Cardiac fibroblast (primary cell): ENCODE data around the gene GAPVD1.
"Not testable (repeated sequence)": the region's sequence is repeated elsewhere in the genome, so short reads cannot be mapped to it uniquely, and the experiment has no call there.

Experiments used
- DNase-seq, 2 donors: peaks; one replicate each; pipeline versions ENCODE4 v3.0.0 to v3.0.0-alpha.2; 2010; ENCODE audit warnings: low read depth in 2 of 2
- H3K4me3 ChIP-seq, 2 donors: replicated peaks in 1 of 2; 1 replicate in 1 of 2; 2 replicates in 1 of 2; pipeline ENCODE4 v1.5.1; 2011; ENCODE audit warnings: low read depth in 2 of 2, low read length in 2 of 2, mild to moderate bottlenecking in 2 of 2, moderate library complexity in 1 of 2
- TF ChIP-seq, protein P1 (sequence below): IDR thresholded peaks from one replicate; pipeline ENCODE4 v1.5.1; 2011; ENCODE audit warnings: low read depth, mild to moderate bottlenecking, low read length, inconsistent platforms

Gene GAPVD1

DNA sequence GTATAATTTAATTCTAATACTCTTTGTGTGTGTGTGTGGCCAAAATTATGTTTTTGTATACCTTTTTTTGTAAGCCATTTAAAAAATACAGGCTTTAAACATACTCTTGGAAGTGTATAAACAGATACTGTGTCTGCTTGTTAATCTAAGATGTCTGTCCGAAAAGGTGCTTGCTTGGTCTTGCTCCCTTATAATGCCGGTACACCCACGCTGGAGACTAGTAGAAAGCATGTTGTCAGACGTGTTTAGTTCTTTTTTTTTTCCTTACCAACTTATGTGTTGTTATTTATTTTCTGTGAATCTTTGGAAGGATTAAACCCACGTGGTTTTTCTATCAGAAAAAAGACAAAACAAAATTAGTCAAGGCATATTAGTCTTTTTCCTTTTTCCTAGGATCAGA, 9.5 kb downstream of the GAPVD1 start:
- DNase-seq: no peak
- TF ChIP-seq, protein P1, sequence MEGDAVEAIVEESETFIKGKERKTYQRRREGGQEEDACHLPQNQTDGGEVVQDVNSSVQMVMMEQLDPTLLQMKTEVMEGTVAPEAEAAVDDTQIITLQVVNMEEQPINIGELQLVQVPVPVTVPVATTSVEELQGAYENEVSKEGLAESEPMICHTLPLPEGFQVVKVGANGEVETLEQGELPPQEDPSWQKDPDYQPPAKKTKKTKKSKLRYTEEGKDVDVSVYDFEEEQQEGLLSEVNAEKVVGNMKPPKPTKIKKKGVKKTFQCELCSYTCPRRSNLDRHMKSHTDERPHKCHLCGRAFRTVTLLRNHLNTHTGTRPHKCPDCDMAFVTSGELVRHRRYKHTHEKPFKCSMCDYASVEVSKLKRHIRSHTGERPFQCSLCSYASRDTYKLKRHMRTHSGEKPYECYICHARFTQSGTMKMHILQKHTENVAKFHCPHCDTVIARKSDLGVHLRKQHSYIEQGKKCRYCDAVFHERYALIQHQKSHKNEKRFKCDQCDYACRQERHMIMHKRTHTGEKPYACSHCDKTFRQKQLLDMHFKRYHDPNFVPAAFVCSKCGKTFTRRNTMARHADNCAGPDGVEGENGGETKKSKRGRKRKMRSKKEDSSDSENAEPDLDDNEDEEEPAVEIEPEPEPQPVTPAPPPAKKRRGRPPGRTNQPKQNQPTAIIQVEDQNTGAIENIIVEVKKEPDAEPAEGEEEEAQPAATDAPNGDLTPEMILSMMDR: no peak
- H3K4me3 ChIP-seq: no peak overlapping the region

DNA sequence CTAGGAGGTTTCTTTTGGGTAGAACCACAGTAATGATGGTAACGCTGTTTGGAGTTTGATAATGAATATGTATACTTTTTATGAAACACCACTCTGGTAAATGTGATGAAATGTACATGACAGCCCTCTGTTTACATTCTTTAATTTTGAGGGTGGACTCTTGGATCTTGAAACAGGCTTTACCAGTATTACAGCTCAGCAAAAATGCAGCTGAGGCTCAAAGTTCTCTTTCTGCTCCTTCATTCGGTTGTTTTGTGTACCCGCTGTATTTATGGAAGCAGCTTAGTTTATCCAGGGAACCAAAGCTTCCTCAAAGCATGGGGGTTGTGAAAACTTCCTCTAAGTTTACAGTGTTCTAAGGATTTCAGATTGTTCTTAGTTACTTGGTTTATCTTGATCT, 11.1 kb downstream of the GAPVD1 start:
- no peak overlapping the region for H3K4me3 ChIP-seq
- DNase-seq: no peak

DNA sequence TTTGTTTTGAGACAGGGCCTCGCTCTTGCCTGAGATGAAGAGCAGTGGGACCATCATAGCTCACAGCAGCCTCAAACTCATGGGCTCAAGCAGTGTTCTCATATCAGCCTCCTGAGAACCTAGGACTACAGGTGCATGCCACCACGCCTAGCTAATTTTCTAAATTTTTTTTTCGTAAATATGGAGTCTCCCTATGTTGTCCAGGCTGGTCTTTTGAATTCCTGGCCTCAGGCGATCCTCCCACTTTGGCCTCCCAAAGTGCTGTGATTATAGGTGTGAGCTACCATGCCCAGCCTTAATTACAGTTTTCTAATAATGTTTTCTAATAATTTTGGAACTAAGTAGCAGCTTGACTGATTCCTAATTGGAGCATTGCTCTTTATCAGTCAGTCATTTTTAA, 15.1 kb downstream of the GAPVD1 start:
- H3K4me3 ChIP-seq: no peak overlapping the region
- TF ChIP-seq, protein P1: no peak
- DNase-seq: no peak

More for the DNA sequence above, 11.1 kb downstream of the GAPVD1 start:
- TF ChIP-seq, protein P1: no peak

DNA sequence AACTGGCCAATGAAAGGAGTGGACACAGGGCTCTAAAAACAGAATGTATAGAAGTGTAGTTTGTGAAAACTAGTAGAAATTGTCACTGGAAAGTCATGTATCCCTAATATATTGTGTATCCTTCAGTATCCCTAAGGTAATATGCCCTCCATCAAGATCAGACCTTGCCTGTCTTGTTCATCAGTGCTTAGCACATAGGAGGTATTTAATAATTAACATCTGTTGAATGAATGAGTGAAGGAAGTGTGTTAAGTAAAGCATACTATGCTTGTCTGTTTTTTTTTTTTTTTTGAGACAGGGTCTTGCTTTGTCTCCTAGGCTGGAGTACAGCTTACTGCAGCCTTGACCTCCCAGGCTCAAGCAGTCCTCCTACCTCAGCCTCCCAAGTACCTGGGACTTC, 15.8 kb downstream of the GAPVD1 start:
- no peak overlapping the region for H3K4me3 ChIP-seq
- TF ChIP-seq, protein P1: no peak
- no peak for DNase-seq

DNA sequence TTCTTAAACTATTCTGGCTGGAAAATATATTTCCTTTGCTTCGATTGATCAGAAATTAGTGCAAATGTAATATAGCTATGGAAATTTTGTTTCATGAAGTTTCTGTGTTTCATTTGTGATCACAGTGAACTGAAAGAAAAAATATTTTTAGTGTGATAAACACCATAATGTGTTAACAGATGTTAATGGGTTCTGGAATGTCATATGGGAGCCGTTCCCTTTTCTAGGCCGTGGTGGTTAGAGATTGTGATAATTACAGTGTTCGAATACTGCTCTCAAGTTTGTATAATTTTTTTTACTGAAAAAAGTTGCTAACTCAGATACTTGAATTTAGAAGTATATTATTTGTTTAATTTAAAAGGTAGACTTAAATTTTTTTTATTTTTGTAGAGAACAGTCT, 19.3 kb downstream of the GAPVD1 start:
- TF ChIP-seq, protein P1: no peak
- DNase-seq: no peak

DNA sequence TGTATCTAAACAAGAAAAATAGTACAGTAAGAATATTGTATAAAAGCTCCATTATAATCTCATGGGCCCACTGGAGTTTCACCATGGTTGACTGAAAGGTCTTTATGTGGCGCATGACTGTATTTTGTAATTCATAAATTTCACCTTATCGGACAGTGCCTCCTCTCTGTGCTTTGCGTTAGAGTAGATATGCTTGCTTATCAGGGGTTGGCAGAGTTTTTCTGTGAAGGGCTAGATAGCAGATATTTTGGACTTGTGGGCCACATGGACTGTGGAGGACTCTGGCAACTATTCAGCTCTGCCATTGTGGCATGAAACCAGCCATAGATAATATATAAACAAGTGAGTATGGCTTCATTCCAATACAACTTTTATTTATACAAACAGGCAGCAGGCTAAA, 23.2 kb downstream of the GAPVD1 start:
- H3K4me3 ChIP-seq: no peak overlapping the region
- TF ChIP-seq, protein P1: no peak
- DNase-seq: no peak

More for the DNA sequence above, 19.3 kb downstream of the GAPVD1 start:
- H3K4me3 ChIP-seq: no peak overlapping the region

DNA sequence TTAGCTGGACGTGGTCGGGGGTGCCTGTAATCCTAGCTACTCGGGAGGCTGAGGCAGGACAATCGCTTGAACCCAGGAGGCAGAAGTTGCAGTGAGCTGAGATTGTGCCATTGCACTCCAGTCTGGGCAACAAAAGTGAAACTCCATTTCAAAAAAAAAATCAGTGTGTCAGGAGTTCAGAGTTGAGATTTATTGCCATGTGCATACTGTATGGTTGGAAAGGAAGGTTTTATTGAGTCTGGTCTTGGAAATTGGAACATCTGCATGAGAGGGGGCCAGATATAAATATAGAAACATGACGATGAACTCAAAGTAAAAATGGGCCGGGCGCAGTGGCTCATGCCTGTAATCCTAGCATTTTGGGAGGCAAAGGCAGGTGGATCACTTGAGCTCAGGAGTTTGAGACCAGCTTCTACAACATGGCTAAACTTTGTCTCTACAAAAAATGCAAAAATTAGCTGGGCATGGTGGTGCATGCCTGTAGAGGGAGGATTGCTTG, 25.4 kb downstream of the GAPVD1 start:
- DNase-seq, H3K4me3 ChIP-seq: not testable (repeated sequence)
